A549 (cell line): Measurements from ENCODE around the gene ODC1.

Experiments used
- EP300 ChIP-seq, 2 experiments: fragments of >200 bp; sonication (Bioruptor Twin); formaldehyde crosslinking; IDR thresholded peaks; 2 replicates in 1 of 2; 3 replicates in 1 of 2; pipeline ENCODE4 v1.6.1; 2016 to 2017
- POLR2AphosphoS2 ChIP-seq: conservative IDR thresholded peaks from 2 replicates; pipeline ENCODE4 v1.6.1; 2012; ENCODE audit warnings: low read length, improper control_type of control experiment, inconsistent platforms
- TF ChIP-seq, protein P1 (sequence below): fragments of >200 bp; sonication (Bioruptor Twin); formaldehyde crosslinking; IDR thresholded peaks from 3 replicates; pipeline ENCODE4 v1.5.1; 2016

DNA sequence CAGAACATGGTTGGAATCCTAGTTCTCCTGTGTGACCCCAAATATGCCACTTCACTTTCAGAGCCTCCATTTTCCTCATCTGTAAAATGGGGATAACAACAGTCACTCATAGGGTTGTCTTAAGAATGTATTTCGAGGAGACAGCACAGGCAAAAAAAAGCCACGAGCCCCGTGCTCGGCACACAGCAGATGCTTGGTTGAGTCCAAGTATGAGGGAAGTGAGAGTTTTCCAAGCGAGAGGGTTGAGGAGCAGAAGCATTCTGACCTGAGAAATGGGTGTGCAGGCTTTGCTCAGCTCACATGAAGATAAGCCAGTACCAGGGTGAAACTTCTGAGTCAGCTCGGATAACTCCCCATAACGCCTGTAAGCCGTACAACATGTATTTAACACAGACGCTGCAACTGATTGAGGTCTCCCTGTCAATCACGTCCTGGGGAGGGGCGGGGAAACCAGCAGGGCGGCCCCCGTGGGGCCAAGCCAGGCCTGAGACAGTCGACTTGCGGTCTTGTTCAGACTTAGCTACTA is 23.0 kb upstream of the ODC1 start:
- TF ChIP-seq, protein P1, sequence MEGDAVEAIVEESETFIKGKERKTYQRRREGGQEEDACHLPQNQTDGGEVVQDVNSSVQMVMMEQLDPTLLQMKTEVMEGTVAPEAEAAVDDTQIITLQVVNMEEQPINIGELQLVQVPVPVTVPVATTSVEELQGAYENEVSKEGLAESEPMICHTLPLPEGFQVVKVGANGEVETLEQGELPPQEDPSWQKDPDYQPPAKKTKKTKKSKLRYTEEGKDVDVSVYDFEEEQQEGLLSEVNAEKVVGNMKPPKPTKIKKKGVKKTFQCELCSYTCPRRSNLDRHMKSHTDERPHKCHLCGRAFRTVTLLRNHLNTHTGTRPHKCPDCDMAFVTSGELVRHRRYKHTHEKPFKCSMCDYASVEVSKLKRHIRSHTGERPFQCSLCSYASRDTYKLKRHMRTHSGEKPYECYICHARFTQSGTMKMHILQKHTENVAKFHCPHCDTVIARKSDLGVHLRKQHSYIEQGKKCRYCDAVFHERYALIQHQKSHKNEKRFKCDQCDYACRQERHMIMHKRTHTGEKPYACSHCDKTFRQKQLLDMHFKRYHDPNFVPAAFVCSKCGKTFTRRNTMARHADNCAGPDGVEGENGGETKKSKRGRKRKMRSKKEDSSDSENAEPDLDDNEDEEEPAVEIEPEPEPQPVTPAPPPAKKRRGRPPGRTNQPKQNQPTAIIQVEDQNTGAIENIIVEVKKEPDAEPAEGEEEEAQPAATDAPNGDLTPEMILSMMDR = no peak
- no peak for TF ChIP-seq POLR2AphosphoS2
- TF ChIP-seq EP300 (IDR thresholded peaks at IDR 0.05) = no peak
